A673 (cell line): ENCODE measurements around the gene FBLN2. TPM values are rescaled to one million over a fixed set of nuclear protein-coding genes. Genes with fewer than 3 reads are reported as not detected.

ENCODE experiments used
- BruUV-seq: library from RNA; stranded (reverse); fragments of 400-500 nt; replicated peaks from 2 replicates; lab custom pipeline; 2021; lab: Mats Ljungman, UMichigan
- CTCF ChIA-PET: fragments of 300-600 bp; sonication (Branson Sonifier 250); formaldehyde crosslinking; loops from one replicate; lab custom pipeline; 2022; ENCODE audit warnings: antibody characterized with exemption; lab: Charles Lee
- POLR2A ChIA-PET: fragments of 300-600 bp; sonication (Branson Sonifier 250); formaldehyde crosslinking; loops from one replicate; lab custom pipeline; 2022; ENCODE audit warnings: antibody characterized with exemption; ENCODE audit not compliant: low non-redundant PET; lab: Charles Lee
- DNase-seq: peaks from one replicate; pipeline ENCODE4 v3.0.0-alpha.2; 2015; ENCODE audit warnings: low spot score
- H3K27ac ChIP-seq: fragments of 200-600 bp; sonication (generic); 2 replicates; pipeline ENCODE4 v1.5.1; 2016; ENCODE audit warnings: mixed run types, low read depth, mild to moderate bottlenecking, mixed read lengths, antibody characterized with exemption, low read length; ENCODE audit not compliant: poor library complexity, severe bottlenecking
- H3K27me3 ChIP-seq: fragments of 200-600 bp; sonication (generic); replicated peaks from 2 replicates; pipeline ENCODE4 v1.6.1; 2017; ENCODE audit warnings: mixed run types, low read depth, mild to moderate bottlenecking, mixed read lengths, antibody characterized with exemption, low read length; ENCODE audit not compliant: insufficient read depth, poor library complexity
- H3K36me3 ChIP-seq: fragments of 200-600 bp; sonication (generic); 2 replicates; pipeline ENCODE4 v1.6.1; 2016; ENCODE audit warnings: mixed run types, mild to moderate bottlenecking, mixed read lengths, antibody characterized with exemption, low read length; ENCODE audit not compliant: insufficient read depth, poor library complexity, severe bottlenecking
- H3K4me1 ChIP-seq: fragments of 200-600 bp; sonication (generic); 2 replicates; pipeline ENCODE4 v1.6.1; 2017; ENCODE audit warnings: mixed run types, mild to moderate bottlenecking, mixed read lengths, antibody characterized with exemption, low read length; ENCODE audit not compliant: insufficient read depth, poor library complexity, severe bottlenecking
- H3K4me3 ChIP-seq: fragments of 200-600 bp; sonication (generic); 2 replicates; pipeline ENCODE4 v1.5.1; 2016; ENCODE audit warnings: low read depth, mixed run types, mild to moderate bottlenecking, mixed read lengths, low read length; ENCODE audit not compliant: poor library complexity, severe bottlenecking
- H3K9me3 ChIP-seq: fragments of 200-600 bp; sonication (generic); 2 replicates; pipeline ENCODE4 v1.6.1; 2016; ENCODE audit warnings: mixed run types, low read depth, mild to moderate bottlenecking, mixed read lengths, antibody characterized with exemption, low read length; ENCODE audit not compliant: poor library complexity, severe bottlenecking
- CTCF ChIP-seq: fragments of 300-800, 200-600 bp; sonication (generic); conservative IDR thresholded peaks from 2 replicates; pipeline ENCODE4 v1.5.1; 2017; ENCODE audit warnings: low read depth, mild to moderate bottlenecking, antibody characterized with exemption, low read length, moderate library complexity, mixed read lengths
- EZH2 ChIP-seq: fragments of 200-600 bp; sonication (generic); IDR thresholded peaks from 2 replicates; pipeline ENCODE4 v1.6.1; 2017; ENCODE audit warnings: borderline replicate concordance, low read depth, mild to moderate bottlenecking, mixed read lengths, antibody characterized with exemption, low read length; ENCODE audit not compliant: poor library complexity, severe bottlenecking
- intact Hi-C: fragments of 100-400 bp; cut with micrococcal nuclease; formaldehyde crosslinking; loops from one replicate; pipeline ENCODE4 v1.10.0; 2022; ENCODE audit not compliant: unreplicated experiment
- total RNA-seq: library from RNA; stranded (reverse); gene quantifications from 2 replicates; pipeline ENCODE4 v1.2.3, GENCODE V29; 2021

The FBLN2 gene
- total RNA-seq, 1 experiment from 2014 or later, result 0.71 TPM

DNA sequence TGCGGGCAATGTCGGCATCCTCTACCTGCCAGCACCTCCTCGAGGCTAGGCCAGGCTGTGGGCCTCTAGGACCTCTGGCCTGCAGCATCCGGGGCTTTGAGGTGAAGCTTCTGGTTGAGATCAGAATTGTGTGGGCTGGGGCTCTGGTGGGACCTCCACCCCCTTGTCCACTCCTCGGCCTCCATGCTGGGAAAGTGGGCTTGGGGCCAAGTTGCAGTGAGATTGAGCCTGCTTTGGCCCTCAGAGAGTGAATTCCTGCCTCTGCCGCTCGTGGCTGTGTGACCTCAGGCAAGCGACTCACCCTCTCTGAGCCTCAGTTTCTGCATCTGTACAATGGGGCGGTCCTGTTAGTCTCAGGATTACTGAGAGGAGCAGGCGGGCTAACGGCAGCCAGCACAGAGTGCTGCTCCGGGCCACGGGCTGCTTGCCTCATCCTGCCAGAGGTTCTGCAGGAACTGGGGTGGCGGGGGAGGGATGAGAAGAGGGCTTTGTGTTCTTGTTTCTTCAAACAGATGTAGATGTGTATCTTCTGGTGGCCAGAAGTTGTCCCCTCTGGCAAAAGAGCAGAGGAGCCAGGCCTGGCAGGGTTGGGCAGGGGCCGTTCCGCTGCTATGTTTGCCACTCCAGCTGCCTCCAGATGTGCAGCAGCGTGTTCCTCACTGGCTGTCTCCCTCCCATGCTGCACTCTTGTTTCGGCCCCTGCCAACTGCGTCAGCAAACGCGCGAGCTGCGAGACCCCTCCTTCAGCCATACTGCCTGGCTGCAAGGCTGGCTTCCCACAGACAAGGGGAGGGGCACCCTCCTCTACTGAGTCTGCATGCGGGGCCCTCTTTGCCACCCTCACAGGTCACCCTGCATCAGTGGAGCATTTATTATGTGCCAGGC lies 33.7 kb downstream of the FBLN2 start:
- no peaks in the 10 kb centered on the region for H3K27me3 ChIP-seq
- intact Hi-C loops, result no loop called here
- H3K9me3 ChIP-seq, result no peaks in the 10 kb centered on the region
- BruUV-seq, result no TSS peak
- CTCF ChIA-PET, result no interaction called here
- H3K36me3 ChIP-seq, result no peaks in the 10 kb centered on the region
- no peak overlapping the region for H3K27ac ChIP-seq
- H3K4me3 ChIP-seq, result no peak overlapping the region
- POLR2A ChIA-PET, result no interaction called here
- no peak for TF ChIP-seq EZH2
- no peak for TF ChIP-seq CTCF
- H3K4me1 ChIP-seq, result no peaks in the 10 kb centered on the region
- no peak for DNase-seq

- no peaks in the 10 kb centered on the region for H3K27me3 ChIP-seq
- H3K27ac ChIP-seq, result no peak overlapping the region
- intact Hi-C loops, result no loop called here
- H3K4me1 ChIP-seq, result no peaks in the 10 kb centered on the region
- ChIA-PET POLR2A (no interaction called here), CTCF (no interaction called here)
- TF ChIP-seq CTCF (no peak), EZH2 (no peak)
- BruUV-seq, result no TSS peak
- DNase-seq, result no peak
- no peak overlapping the region for H3K4me3 ChIP-seq
- H3K9me3 ChIP-seq, result no peaks in the 10 kb centered on the region
- H3K36me3 ChIP-seq, result no peaks in the 10 kb centered on the region
Observed at GRCh38 chr3:13583251-13584180, 34.6 kb downstream of the FBLN2 start.

- Histone ChIP-seq H3K27ac (no peak overlapping the region), H3K4me3 (no peak overlapping the region), H3K27me3 (no peaks in the 10 kb centered on the region), H3K4me1 (no peaks in the 10 kb centered on the region), H3K36me3 (no peaks in the 10 kb centered on the region), H3K9me3 (no peaks in the 10 kb centered on the region)
- TF ChIP-seq CTCF, result no peak
- no peak for TF ChIP-seq EZH2
- no peak for DNase-seq
- CTCF ChIA-PET, result no interaction called here
- POLR2A ChIA-PET, result no interaction called here
- BruUV-seq, result no TSS peak
- intact Hi-C loops, result no loop called here
Observed at GRCh38 chr3:13584427-13584891, 35.5 kb downstream of the FBLN2 start.
